SK-N-SH treated with all-trans-retinoic acid at 6 μM for 48 hours (cell line): ENCODE data around the gene RCVRN.

Experiments used
- ATAC-seq: fragments of 200-7000 bp; cut with Tn5 transposase; 3 replicates; pipeline ENCODE4 v1.9.1; 2020; ENCODE audit warnings: mild to moderate bottlenecking, moderate library complexity
- ARNTL ChIP-seq: fragments of 450-650 bp; formaldehyde crosslinking; IDR thresholded peaks from 2 replicates; pipeline ENCODE4 v1.5.0; 2020; ENCODE audit warnings: low read depth, mild to moderate bottlenecking, moderate library complexity, borderline replicate concordance
- BACH2 ChIP-seq: fragments of 250-450 bp; sonication (Bioruptor Pico); IDR thresholded peaks from 2 replicates; pipeline ENCODE4 v1.9.0; 2021; ENCODE audit warnings: mild to moderate bottlenecking, borderline replicate concordance
- CREB5 ChIP-seq: fragments of 250-450 bp; sonication (Bioruptor Pico); IDR thresholded peaks from 2 replicates; pipeline ENCODE4 v1.5.1; 2020; ENCODE audit warnings: low read depth, mild to moderate bottlenecking, moderate library complexity
- CSDC2 ChIP-seq: fragments of 250-450 bp; sonication (Bioruptor Pico); IDR thresholded peaks from 2 replicates; pipeline ENCODE4 v1.5.0; 2020; ENCODE audit warnings: mild to moderate bottlenecking, moderate library complexity
- CSRNP3 ChIP-seq: fragments of 250-450 bp; sonication (Bioruptor Pico); IDR thresholded peaks from 2 replicates; pipeline ENCODE4 v1.5.1; 2021; ENCODE audit warnings: mild to moderate bottlenecking, moderate library complexity
- ISL1 ChIP-seq: fragments of 250-450 bp; sonication (Bioruptor Pico); IDR thresholded peaks from 2 replicates; pipeline ENCODE4 v2.1.2; 2022; ENCODE audit warnings: mild to moderate bottlenecking, moderate library complexity
- OSR1 ChIP-seq: fragments of 250-450 bp; sonication (Bioruptor Pico); IDR thresholded peaks from 2 replicates; pipeline ENCODE4 v1.8.0; 2022; ENCODE audit warnings: moderate library complexity, mild to moderate bottlenecking, inconsistent platforms
- PATZ1 ChIP-seq: fragments of 250-450 bp; sonication (Bioruptor Pico); IDR thresholded peaks from 2 replicates; pipeline ENCODE4 v1.8.0; 2020; ENCODE audit warnings: mild to moderate bottlenecking, moderate library complexity, borderline replicate concordance
- POU6F1 ChIP-seq: fragments of 250-450 bp; sonication (Bioruptor Pico); IDR thresholded peaks from 2 replicates; pipeline ENCODE4 v1.8.0; 2021; ENCODE audit warnings: low read depth, mild to moderate bottlenecking, moderate library complexity, borderline replicate concordance
- PPARA ChIP-seq: fragments of 250-450 bp; sonication (Bioruptor Pico); IDR thresholded peaks from 2 replicates; pipeline ENCODE4 v1.5.0; 2020; ENCODE audit warnings: mild to moderate bottlenecking, borderline replicate concordance
- RARB ChIP-seq: fragments of 250-450 bp; sonication (Bioruptor Pico); IDR thresholded peaks from 2 replicates; pipeline ENCODE4 v1.8.0; 2021; ENCODE audit warnings: mild to moderate bottlenecking, moderate library complexity
- SNAI2 ChIP-seq: fragments of 250-450 bp; sonication (Bioruptor Pico); IDR thresholded peaks from 2 replicates; pipeline ENCODE4 v1.5.0; 2020; ENCODE audit warnings: mild to moderate bottlenecking, moderate library complexity
- TCF4 ChIP-seq: fragments of 250-450 bp; sonication (Bioruptor Pico); IDR thresholded peaks from 2 replicates; pipeline ENCODE4 v1.8.0; 2021; ENCODE audit warnings: mild to moderate bottlenecking, moderate library complexity, borderline replicate concordance
- TOX ChIP-seq: fragments of 250-450 bp; sonication (Bioruptor Pico); IDR thresholded peaks from 2 replicates; pipeline ENCODE4 v1.8.0; 2021; ENCODE audit warnings: mild to moderate bottlenecking, moderate library complexity, borderline replicate concordance
- ZC3H10 ChIP-seq: fragments of 250-450 bp; sonication (Bioruptor Pico); IDR thresholded peaks from 2 replicates; pipeline ENCODE4 v1.5.1; 2021; ENCODE audit warnings: mild to moderate bottlenecking, moderate library complexity
- ZFP3 ChIP-seq: fragments of 250-450 bp; sonication (Bioruptor Pico); IDR thresholded peaks from 2 replicates; pipeline ENCODE4 v1.5.0; 2020; ENCODE audit warnings: mild to moderate bottlenecking, moderate library complexity
- ZFP30 ChIP-seq: fragments of 450-650 bp; formaldehyde crosslinking; IDR thresholded peaks from 2 replicates; pipeline ENCODE4 v1.5.0; 2022; ENCODE audit warnings: mild to moderate bottlenecking, moderate library complexity
- ZNF565 ChIP-seq: fragments of 450-650 bp; formaldehyde crosslinking; conservative IDR thresholded peaks from 2 replicates; pipeline ENCODE4 v1.5.0; 2020; ENCODE audit warnings: low read depth, mild to moderate bottlenecking, moderate library complexity
- ZNF8 ChIP-seq: fragments of 450-650 bp; formaldehyde crosslinking; IDR thresholded peaks from 2 replicates; pipeline ENCODE4 v1.5.0; 2020; ENCODE audit warnings: mild to moderate bottlenecking, moderate library complexity

Gene RCVRN

GRCh38 chr17:9875441-9875840 is 29.6 kb downstream of the RCVRN start:
- no peak for ATAC-seq
- TF ChIP-seq PPARA (CRISPR knock-in tag) (no peak), ZFP3 (no peak), RARB (CRISPR knock-in tag) (no peak), ARNTL (no peak), CREB5 (CRISPR knock-in tag) (no peak), BACH2 (CRISPR knock-in tag) (no peak), ZNF8 (no peak), PATZ1 (CRISPR knock-in tag) (no peak), CSRNP3 (CRISPR knock-in tag) (no peak), TCF4 (CRISPR knock-in tag) (no peak), OSR1 (CRISPR knock-in tag) (no peak), CSDC2 (CRISPR knock-in tag) (no peak), ISL1 (CRISPR knock-in tag) (no peak), ZC3H10 (CRISPR knock-in tag) (no peak), ZNF565 (no peak), ZFP30 (CRISPR knock-in tag) (no peak)

DNA sequence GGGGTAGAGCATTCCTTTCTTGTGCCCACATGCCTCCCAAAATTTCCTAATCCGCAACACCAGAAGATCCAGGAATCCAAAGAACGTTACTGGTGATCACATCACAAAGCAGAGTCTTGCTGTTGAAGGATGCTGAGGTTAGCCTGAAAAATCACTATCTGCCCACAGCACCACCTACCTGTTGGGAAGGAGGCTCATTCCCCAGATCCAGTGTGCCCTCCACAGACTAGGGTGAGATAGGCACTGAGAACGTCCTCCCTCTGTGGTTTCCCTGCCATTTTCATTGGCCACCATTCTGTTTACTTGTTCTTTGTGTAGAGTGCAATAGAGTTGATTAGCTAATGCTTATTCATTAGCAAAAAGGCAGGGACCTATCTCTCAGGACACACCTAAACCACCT is 30.3 kb downstream of the RCVRN start:
- TF ChIP-seq SNAI2 (CRISPR knock-in tag) (no peak), ARNTL (no peak), TOX (CRISPR knock-in tag) (no peak), PPARA (CRISPR knock-in tag) (no peak), ZNF8 (no peak), ISL1 (CRISPR knock-in tag) (no peak), POU6F1 (CRISPR knock-in tag) (no peak), CSDC2 (CRISPR knock-in tag) (no peak), ZNF565 (no peak), ZFP3 (no peak), PATZ1 (CRISPR knock-in tag) (no peak), CSRNP3 (CRISPR knock-in tag) (no peak)
- ATAC-seq = no peak

DNA sequence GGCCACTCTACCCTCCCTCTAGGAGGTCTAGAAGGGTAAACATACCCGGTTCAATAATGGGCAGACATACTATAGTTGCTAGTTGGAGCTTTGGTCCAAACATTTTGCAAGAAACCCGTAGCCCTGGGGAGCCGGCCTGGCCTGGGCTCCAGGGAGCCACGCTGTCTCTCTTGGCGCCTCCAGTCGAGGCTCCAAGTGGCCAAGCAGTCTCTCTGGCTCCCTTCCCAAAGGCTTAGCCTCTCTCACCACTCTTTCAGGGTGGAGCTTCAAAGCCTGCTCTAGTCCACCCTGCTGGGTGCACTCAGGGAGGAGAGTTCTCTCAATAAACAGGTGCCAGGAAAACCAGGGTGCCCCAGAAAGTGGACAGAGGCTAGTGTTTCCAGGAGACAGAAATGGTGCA is 32.2 kb downstream of the RCVRN start:
- no peak for ATAC-seq
- TF ChIP-seq TOX (CRISPR knock-in tag) (no peak), ISL1 (CRISPR knock-in tag) (no peak), OSR1 (CRISPR knock-in tag) (no peak), TCF4 (CRISPR knock-in tag) (no peak), PATZ1 (CRISPR knock-in tag) (no peak), SNAI2 (CRISPR knock-in tag) (no peak), ZFP30 (CRISPR knock-in tag) (no peak), ZC3H10 (CRISPR knock-in tag) (no peak)
- TF ChIP-seq, all 23 proteins: peak for 0
